ENCODE data around the gene TNFAIP1. TPM values are rescaled to one million over a fixed set of nuclear protein-coding genes. Genes with fewer than 3 reads are reported as not detected.

TNFAIP1 gene
- total RNA-seq, 2 donors from 2014 or later: 39.7 to 45.9 TPM

- intact Hi-C loops (cut with DNase I): no loop called here
- no peak for DNase-seq (ENCODE audit: low spot score)
These were observed 50.8 kb downstream of the TNFAIP1 start for GRCh38 chr17:28386391-28386790.

GRCh38 chr17:28388106-28388505, 52.5 kb downstream of the TNFAIP1 start:
- DNase-seq (ENCODE audit: low spot score): peak; percentile 71
- intact Hi-C loops (cut with DNase I): no loop called here

- no peak for DNase-seq (ENCODE audit: low spot score)
- intact Hi-C loops (cut with DNase I): no loop called here
These were observed 54.6 kb downstream of the TNFAIP1 start for GRCh38 chr17:28390141-28390540.

- intact Hi-C loops (cut with DNase I): no loop called here
- DNase-seq (ENCODE audit: low spot score): peak; percentile 1
These were observed 55.0 kb downstream of the TNFAIP1 start for GRCh38 chr17:28390563-28390962.

GRCh38 chr17:28390984-28391383, 55.4 kb downstream of the TNFAIP1 start:
- intact Hi-C loops (cut with DNase I): no loop called here
- no peak for DNase-seq (ENCODE audit: low spot score)

- intact Hi-C loops (cut with DNase I): no loop called here
- DNase-seq (ENCODE audit: low spot score): peak; percentile 43
These were observed 55.8 kb downstream of the TNFAIP1 start for GRCh38 chr17:28391401-28391800.

GRCh38 chr17:28392491-28392890, 56.9 kb downstream of the TNFAIP1 start:
- intact Hi-C loops (cut with DNase I): no loop called here
- DNase-seq (ENCODE audit: low spot score): peak; percentile 85

- peak; percentile 15 for DNase-seq (ENCODE audit: low spot score)
- intact Hi-C loops (cut with DNase I): no loop called here
These were observed 59.0 kb downstream of the TNFAIP1 start for GRCh38 chr17:28394337-28395116.

- intact Hi-C loops (cut with DNase I): no loop called here
- peak; percentile 32 for DNase-seq (ENCODE audit: low spot score)
These were observed 59.9 kb downstream of the TNFAIP1 start for GRCh38 chr17:28395426-28395825.

- intact Hi-C loops (cut with DNase I): no loop called here
- DNase-seq (ENCODE audit: low spot score): no peak
These were observed 60.4 kb downstream of the TNFAIP1 start for GRCh38 chr17:28395968-28396367.

Small RNA genes lying within 50 kb of the gene (microRNA-seq; reads per million reads assigned to microRNA genes)
- gene MIR4723 (ENCODE audit: borderline microRNAs expressed in 2 of 2): 0.78 to 0.97 reads per million in 2 donors

Other genes starting within 250 kb of the TNFAIP1 start
- gene TMEM97, start 16.6 kb upstream of the TNFAIP1 start, total RNA-seq: 1 to 10 TPM; 2.7 to 4.3 TPM
- gene IFT20, start 289 bp upstream of the TNFAIP1 start, total RNA-seq: 10 to 100 TPM; 28.3 to 34.9 TPM
- 10 to 100 TPM; 53.5 to 54.4 TPM for gene POLDIP2, start 21.8 kb downstream of the TNFAIP1 start, total RNA-seq
- gene SEBOX, start 29.4 kb downstream of the TNFAIP1 start, total RNA-seq: not detected
- 1 to 10 TPM; 1.8 to 5.4 TPM for gene VTN, start 34.5 kb downstream of the TNFAIP1 start, total RNA-seq
- 10 to 100 TPM; 15.0 to 16.1 TPM for gene SARM1, start 35.9 kb downstream of the TNFAIP1 start, total RNA-seq
- 10 to 100 TPM in 1 of 2 donors, 1 to 10 TPM in 1; 6.0 to 10.6 TPM for gene SLC46A1, start 70.5 kb downstream of the TNFAIP1 start, total RNA-seq
- under 1 TPM in 1 of 2 donors, not detected in 1; 0.14 TPM for gene SLC13A2, start 137.9 kb downstream of the TNFAIP1 start, total RNA-seq
- not detected for gene FOXN1, start 170.6 kb downstream of the TNFAIP1 start, total RNA-seq
- 10 to 100 TPM; 12.9 to 15.6 TPM for gene UNC119, start 216.9 kb downstream of the TNFAIP1 start, total RNA-seq
- gene PIGS, start 235.8 kb downstream of the TNFAIP1 start, total RNA-seq: 10 to 100 TPM; 27.6 to 33.8 TPM
- 1 to 10 TPM; 6.9 to 8.4 TPM for gene ALDOC, start 241.1 kb downstream of the TNFAIP1 start, total RNA-seq

Measured in posterior vena cava (tissue), 2 donors.